ENCODE data around the gene FBXL7.

The FBXL7 gene

DNA sequence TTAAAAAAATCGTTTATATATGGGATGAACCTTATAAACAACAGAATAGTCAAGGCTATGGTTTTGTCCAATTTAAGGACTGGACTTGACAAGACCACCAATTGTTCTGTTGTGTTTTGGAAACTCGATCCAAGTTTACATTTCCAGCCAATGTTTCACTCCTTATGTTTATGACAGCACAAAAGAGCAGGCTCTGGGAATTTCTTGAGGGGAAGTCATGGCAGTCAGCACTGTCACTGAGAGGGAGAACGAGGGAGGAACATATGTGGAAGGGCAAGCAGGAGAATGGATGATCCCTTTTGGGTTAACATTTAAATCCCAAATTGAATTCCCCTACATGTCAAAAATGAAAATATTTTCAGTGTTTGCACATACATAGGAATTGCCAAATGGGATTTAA, 387.1 kb downstream of the FBXL7 start:
- DNase-seq (ENCODE audit: extremely low read depth, low read depth): no peak
- TF ChIP-seq, protein P1, sequence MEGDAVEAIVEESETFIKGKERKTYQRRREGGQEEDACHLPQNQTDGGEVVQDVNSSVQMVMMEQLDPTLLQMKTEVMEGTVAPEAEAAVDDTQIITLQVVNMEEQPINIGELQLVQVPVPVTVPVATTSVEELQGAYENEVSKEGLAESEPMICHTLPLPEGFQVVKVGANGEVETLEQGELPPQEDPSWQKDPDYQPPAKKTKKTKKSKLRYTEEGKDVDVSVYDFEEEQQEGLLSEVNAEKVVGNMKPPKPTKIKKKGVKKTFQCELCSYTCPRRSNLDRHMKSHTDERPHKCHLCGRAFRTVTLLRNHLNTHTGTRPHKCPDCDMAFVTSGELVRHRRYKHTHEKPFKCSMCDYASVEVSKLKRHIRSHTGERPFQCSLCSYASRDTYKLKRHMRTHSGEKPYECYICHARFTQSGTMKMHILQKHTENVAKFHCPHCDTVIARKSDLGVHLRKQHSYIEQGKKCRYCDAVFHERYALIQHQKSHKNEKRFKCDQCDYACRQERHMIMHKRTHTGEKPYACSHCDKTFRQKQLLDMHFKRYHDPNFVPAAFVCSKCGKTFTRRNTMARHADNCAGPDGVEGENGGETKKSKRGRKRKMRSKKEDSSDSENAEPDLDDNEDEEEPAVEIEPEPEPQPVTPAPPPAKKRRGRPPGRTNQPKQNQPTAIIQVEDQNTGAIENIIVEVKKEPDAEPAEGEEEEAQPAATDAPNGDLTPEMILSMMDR (IDR thresholded peaks at IDR 0.05; ENCODE audit: low read depth, low read length, missing control alignments): no peak
- H3K4me3 ChIP-seq (replicated peaks; ENCODE audit: low read depth, low read length): no peak overlapping the region

DNA sequence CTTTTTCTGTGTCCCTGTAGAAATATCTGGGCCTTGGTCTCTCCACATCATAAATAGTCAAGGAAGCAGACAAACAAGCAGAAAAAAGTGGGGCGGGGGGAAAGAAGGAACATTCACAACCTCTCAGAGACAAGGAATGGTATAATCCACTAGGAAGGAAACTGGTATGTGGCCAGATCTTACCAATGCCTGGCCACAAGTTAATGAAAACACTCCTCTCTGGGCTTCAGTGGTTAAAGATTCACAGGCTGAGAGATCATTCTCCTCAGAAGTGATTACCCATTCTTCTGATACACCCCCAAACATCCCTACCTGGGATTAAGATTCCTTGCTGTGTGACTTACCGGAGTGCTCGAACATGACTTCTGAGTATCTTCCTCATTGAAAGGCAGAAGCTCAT, 389.0 kb downstream of the FBXL7 start:
- H3K4me3 ChIP-seq (replicated peaks; ENCODE audit: low read depth, low read length): no peak overlapping the region
- TF ChIP-seq, protein P1 (IDR thresholded peaks at IDR 0.05; ENCODE audit: low read depth, low read length, missing control alignments): no peak
- no peak for DNase-seq (ENCODE audit: extremely low read depth, low read depth)

DNA sequence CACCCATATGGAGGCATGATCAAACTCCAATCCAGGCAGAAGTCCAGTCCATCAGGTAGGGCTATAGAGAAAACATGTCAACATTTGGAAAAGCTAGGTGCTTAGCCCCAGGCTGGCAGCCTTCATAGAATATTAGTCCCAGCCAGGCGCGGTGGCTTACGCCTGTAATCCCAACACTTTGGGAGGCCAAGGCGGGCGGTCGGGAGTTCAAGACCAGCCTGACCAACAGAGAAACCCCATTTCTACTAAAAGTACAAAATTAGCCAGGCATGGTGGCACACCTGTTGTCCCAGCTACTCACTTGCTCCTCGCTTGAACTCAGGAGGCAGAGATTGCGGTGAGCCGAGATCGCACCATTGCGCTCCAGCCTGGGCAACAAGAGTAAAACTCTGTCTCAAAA, 393.9 kb downstream of the FBXL7 start:
- H3K4me3 ChIP-seq (replicated peaks; ENCODE audit: low read depth, low read length): no peak overlapping the region
- TF ChIP-seq, protein P1 (IDR thresholded peaks at IDR 0.05; ENCODE audit: low read depth, low read length, missing control alignments): no peak
- DNase-seq (ENCODE audit: extremely low read depth, low read depth): no peak

DNA sequence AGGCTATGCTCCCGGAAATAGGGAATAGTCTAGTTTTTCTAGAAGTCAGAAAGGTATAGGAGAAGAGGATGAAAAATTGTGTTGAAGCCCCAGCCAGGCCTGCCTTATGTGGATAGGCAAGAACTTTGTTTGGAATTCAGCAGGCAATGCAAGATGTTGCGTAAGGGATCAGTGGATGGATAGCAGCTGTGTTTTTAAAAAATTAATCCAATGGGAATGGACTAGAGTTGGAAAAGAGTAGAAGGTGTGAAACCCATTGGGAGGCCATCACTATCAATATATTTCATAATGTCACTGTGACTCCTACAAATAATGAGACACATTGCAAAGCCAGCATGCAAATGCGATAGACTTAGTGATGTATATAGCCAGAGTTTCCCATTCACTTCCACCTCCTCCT, 397.7 kb downstream of the FBXL7 start:
- no peak for DNase-seq (ENCODE audit: extremely low read depth, low read depth)
- TF ChIP-seq, protein P1 (IDR thresholded peaks at IDR 0.05; ENCODE audit: low read depth, low read length, missing control alignments): no peak
- H3K4me3 ChIP-seq (replicated peaks; ENCODE audit: low read depth, low read length): no peak overlapping the region

DNA sequence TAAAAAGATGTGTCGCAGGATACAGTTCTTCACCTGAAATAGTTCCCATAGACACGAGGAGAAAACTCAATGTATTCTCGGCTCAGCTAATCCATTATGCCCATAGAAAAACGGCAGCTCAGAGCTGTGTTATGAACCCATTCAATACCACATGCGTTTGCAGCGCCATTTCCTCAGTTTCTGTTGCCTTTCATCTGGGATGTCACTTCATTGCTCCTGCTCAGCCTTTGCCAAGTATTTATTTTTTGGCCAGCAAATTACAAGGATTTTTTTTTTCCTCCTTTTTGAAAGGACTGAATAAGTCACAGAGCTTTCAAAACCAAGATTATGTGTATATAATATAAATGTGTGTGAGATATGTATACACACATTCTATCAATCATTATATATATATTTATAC, 398.7 kb downstream of the FBXL7 start:
- DNase-seq (ENCODE audit: extremely low read depth, low read depth): no peak
- TF ChIP-seq, protein P1 (IDR thresholded peaks at IDR 0.05; ENCODE audit: low read depth, low read length, missing control alignments): no peak
- no peak overlapping the region for H3K4me3 ChIP-seq (replicated peaks; ENCODE audit: low read depth, low read length)

DNA sequence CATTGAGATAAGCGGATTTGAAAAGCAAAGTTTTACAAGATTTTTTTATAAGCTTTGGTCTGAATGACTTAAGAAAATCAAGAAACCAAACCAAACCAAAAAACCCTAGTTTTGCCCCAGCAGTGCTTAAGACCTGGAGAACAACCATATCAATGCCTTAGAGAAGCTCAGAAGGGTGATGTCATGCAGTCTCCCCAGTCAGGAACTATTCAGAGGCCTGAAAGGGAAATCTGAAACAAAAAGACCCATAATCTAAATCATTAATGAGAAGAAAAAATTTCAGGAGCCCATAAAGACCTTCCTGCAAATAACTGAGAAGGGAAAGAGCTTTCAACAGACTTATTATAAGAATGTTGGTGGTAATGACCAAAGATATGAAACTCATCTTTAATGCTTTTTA, 399.5 kb downstream of the FBXL7 start:
- no peak overlapping the region for H3K4me3 ChIP-seq (replicated peaks; ENCODE audit: low read depth, low read length)
- DNase-seq (ENCODE audit: extremely low read depth, low read depth): no peak
- TF ChIP-seq, protein P1 (IDR thresholded peaks at IDR 0.05; ENCODE audit: low read depth, low read length, missing control alignments): no peak

DNA sequence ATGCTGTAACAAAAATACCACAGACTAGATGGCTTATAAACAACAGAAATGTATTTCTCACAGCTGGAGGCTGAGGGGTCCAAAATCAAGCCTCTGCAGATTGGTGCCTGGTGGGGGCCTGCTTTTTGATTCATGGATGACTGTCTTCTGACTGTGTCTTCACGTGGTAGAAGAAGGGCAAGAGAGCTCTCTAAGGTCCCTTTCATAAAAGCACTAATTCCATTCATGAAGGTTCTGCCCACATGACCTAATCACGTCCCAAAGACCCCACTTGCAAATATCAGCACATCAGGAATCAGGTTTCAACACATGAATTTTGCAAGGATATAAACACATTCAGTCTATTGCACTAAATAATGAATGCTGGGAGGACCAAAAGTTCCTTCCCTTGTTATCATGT, 401.2 kb downstream of the FBXL7 start:
- TF ChIP-seq, protein P1 (IDR thresholded peaks at IDR 0.05; ENCODE audit: low read depth, low read length, missing control alignments): no peak
- H3K4me3 ChIP-seq (replicated peaks; ENCODE audit: low read depth, low read length): no peak overlapping the region
- no peak for DNase-seq (ENCODE audit: extremely low read depth, low read depth)
